SHP77 (cell line): ENCODE measurements around the gene SPATS2.
A peak's percentile ranks its signal among the peaks of the same experiment; 100 is the strongest.

Experiments
- DNase-seq, 2 experiments: peaks; one replicate each; lab custom pipeline; 2025; lab: John Stamatoyannopoulos, UW

Gene SPATS2

DNA sequence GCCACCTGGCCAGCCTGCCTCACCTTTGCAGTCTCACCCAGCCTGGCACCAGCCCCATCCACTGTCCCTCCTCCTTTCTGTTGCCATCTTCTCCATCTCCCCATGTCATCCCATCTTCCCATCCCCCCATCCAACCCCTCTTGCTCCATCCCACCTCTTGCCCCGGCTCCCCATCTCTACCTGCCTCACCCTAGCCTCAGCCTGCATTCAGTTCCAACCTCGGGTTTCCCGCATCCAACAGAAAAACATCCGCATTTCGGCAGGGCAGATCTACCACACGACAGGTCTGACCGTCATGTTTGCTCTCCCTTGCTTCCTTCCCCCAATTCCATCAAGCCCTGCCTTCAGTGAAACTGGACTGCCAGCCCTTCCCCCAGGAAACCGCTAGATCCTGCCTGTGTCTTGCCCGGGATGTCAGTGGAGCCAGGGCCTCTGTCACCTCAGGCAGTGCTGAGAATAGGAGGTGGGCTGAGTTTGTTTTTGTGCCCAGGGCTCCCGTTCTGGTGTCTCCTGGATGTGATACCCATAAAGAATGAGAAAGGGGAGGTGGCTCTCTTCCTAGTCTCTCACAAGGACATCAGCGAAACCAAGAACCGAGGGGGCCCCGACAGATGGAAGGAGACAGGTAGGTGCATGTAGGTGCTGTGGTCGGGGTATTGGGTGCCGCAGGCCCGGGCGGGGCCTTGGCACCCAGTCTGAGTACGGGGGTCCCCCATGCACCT lies 174.0 kb downstream of the SPATS2 start:
- DNase-seq: no peak

DNA sequence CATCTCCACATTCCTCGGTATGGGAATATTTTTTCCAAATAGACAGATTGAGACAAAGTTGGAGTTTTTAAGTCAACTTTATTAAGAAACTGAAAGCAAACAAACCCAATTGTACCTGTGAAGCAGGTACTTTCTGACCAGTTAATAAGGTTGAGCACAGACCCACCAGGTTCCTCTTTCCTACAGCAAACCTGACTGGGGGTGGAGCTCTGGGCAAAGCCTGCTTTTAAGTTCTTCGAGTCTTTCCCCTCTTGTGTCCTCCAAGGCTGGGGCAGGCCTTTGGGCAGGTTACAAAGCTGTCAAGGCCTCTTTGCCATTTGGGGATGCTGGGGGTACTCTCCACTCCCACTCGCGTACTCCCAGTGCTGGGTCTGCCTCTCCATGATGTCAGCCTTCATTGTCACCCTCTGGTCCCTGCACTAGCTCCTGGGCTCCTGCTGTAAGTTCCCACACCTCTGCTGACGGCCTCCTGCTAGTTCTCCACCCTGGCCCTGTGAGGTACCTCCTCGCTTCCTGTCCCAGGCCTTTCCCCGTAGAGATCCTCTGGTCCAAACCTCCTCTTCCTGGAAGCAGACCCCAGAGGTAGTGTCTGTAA lies 174.7 kb downstream of the SPATS2 start:
- no peak for DNase-seq

DNA sequence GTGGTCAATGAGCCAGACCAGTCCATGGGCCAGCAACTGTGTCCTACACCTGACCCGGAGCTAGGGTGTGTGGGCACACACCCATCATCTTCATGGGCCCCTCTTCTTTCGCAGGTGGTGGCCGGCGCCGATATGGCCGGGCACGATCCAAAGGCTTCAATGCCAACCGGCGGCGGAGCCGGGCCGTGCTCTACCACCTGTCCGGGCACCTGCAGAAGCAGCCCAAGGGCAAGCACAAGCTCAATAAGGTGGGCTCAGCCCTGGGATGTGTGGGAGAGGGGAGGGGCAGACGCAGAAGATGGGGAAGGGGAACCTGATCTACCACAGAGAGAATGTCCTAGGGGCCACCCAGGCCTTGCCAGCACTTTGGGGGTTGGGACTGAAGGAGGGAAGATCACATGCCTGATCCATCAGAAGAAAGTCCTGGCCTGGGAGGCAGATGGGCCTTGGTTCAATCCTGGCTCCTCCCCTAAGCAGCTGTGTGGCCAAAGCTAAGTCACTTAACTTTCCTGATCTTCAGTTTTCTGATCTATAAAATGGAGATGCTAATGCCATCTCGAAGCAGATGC lies 175.4 kb downstream of the SPATS2 start:
- DNase-seq: no peak

DNA sequence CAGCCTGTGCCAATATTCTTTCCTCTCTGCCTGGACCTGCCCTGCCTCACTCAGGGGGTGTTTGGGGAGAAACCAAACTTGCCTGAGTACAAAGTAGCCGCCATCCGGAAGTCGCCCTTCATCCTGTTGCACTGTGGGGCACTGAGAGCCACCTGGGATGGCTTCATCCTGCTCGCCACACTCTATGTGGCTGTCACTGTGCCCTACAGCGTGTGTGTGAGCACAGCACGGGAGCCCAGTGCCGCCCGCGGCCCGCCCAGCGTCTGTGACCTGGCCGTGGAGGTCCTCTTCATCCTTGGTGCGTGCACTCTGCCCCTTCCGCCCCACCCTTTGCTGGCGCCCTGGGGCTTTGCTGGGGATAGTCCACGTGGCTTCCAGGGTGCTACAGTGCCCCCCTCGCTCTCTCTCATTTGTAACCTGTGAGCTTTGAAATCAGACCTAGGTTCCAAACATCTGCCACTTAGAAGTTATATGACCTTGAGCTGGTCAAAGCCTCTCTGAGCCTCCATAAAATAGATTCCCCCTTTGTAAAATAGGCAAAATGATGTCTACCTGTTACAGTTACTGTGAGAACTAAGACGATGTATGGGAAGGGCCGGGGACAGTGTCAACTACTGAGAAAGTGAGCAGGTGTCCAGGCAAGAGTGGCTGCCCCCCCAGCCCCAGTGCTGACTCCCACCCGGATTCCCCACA lies 176.1 kb downstream of the SPATS2 start:
- no peak for DNase-seq

DNA sequence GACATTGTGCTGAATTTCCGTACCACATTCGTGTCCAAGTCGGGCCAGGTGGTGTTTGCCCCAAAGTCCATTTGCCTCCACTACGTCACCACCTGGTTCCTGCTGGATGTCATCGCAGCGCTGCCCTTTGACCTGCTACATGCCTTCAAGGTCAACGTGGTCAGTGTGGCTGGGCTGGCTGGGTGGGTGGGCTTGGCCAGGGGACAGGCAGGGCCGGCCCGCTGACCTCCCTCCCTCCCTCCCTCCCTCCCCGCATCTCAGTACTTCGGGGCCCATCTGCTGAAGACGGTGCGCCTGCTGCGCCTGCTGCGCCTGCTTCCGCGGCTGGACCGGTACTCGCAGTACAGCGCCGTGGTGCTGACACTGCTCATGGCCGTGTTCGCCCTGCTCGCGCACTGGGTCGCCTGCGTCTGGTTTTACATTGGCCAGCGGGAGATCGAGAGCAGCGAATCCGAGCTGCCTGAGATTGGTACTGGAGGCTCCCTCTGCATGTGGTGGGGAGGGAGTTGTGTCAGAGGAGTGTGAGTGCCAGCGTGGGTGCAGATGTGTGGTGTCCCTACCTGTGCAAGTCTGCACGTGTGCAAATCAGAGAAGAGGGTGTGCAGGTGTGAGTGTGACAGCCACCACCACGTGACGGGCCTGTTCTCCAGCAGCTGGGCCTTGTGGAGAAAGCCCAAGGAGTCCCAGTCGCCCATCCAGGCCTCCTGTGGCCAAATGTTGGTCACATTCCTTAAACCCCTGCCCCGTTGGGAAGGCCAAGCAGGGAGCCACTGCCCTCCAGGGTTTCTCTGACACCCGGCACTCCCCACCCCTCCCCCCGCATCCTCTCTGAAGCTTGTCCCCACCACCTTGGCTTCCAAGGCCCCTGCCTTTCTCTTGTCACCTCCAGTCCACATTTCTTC lies 176.9 kb downstream of the SPATS2 start:
- DNase-seq: no peak

DNA sequence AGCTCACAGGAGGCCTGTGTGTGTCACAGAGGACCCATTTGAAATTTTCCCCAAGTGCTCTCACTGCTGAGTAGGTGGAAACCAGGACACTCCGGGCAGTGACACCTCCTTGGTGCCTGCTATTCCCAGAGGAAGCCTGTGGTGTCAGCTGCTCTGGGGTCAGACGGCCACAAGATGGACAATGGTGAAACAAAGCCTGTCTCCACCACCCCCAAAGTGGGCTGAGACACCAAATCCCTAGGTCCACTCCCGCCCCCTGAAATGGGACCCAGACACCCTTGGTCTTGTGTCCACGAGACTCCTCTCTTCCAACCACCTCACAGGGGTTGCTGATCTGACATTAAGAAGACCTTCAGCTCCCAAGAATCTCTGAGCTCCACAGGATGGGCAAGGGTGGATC lies 178.6 kb downstream of the SPATS2 start:
- DNase-seq: no peak

DNA sequence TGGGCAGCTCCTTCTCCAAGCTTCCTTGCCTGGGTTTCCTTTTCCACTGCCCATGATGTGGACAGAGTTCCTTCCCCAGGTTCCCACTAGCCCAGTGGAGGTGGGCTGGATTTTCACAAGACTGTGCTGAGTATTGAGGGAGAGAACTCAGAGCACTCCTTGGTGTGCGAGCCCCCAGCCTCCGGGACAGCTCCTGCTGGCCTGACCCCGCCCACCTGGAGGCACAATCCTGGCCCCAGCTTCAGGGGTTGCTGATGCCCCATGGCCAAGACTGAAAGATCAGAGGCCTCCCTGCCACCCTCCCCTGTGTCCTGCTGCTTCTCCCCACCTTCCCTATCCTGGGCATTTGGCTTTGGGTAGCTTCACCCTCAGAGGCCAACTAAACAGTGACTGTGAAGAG lies 179.2 kb downstream of the SPATS2 start:
- DNase-seq: no peak

DNA sequence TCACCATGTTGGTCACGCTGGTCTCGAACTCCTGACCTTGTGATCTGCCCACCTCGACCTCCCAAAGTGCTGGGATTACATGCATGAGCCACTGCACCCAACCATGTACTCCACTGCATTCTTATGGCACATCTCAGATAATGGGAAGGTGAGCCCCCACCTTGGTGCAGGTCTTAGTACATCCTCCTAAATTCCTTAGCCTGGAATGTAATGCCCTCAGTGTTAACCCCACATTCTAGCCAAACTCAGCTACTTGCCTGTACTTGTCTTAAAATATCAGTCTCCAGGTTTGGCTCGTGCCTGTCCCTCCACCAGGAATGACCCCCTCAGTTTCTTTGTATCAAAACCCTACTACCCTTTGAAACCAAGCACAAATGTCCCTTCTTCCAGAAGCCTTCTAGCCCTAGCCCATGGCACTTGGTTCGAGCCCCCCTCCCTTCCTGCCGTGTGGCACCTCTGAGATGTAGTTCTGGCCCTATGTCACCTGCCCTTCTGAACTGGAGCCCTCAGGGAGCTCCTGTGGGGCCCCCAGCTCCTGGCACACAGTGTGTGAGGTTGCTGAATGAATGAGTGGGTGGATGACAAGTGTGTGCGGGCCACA lies 179.9 kb downstream of the SPATS2 start:
- DNase-seq: no peak

DNA sequence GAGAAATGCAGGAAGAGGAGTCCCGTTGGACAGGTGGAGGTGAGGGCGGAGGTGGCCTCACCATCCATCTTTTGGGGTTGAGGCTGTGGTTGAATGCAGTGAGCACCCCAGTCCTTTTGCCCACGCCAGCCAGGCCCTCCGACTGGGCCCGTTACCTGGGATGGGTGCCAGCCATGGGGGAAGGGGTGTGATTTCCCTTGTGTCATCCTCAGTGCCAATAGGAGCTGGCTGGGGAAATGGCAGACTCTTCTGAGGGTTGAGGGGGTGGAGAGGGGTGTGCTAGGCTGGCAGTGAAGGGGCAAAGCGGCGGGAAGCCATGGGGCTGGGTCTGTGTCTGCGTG lies 181.2 kb downstream of the SPATS2 start:
- DNase-seq: no peak

DNA sequence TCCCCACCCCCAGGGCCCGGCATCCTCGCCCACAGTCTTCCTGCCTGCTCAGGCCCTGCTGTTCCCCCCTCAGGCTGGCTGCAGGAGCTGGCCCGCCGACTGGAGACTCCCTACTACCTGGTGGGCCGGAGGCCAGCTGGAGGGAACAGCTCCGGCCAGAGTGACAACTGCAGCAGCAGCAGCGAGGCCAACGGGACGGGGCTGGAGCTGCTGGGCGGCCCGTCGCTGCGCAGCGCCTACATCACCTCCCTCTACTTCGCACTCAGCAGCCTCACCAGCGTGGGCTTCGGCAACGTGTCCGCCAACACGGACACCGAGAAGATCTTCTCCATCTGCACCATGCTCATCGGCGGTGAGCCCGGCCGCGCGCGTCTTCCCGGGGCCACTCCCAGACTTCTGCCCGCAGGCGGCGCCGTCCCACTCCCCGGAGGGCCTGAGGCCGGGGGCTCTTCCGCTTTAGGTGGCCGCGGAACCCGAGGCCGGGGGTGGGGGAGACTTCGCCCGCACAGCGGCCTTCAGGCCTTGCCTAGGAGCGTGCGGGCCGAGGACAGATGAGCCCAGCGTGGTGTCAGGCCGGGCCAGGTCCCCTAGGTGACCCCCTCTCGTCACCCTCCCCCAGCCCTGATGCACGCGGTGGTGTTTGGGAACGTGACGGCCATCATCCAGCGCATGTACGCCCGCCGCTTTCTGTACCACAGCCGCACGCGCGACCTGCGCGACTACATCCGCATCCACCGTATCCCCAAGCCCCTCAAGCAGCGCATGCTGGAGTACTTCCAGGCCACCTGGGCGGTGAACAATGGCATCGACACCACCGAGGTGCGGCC lies 181.8 kb downstream of the SPATS2 start:
- DNase-seq: no peak

DNA sequence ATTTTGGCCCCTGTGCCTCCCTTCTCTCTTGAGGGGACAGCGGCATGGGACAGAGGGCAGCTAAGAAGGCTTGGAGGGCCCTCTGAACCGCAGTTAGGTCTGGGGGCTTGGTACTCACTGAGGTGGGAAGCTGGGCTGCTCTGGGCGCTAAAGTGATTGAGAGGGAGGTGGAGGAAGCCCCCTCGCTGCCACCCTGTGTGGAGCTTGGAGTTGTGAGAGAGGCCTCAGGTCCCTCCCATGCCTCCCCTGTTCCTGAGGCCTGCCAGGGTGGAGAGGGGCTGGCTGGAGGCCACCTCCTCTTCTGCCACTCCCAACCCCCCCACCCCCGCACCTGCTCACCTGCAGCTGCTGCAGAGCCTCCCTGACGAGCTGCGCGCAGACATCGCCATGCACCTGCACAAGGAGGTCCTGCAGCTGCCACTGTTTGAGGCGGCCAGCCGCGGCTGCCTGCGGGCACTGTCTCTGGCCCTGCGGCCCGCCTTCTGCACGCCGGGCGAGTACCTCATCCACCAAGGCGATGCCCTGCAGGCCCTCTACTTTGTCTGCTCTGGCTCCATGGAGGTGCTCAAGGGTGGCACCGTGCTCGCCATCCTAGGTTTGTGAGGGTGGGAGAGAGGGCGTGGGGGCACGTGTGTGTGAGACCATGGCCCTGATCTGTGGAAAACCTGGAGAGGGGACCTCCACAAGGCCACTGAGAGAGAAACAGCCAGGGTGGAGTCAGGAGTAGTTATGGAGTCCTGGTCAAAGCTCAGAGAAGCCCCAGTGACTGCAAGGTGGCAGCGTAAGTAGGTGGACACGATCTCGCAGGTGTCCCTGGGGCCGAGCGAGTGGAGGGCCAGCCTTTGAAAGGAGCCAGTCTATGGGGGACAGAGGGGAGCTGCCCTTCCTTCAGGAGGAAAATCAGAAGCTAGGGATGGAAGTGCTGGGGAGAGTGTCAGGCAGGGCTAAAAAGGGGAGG lies 182.8 kb downstream of the SPATS2 start:
- peak; percentile 61 to 88 for DNase-seq

DNA sequence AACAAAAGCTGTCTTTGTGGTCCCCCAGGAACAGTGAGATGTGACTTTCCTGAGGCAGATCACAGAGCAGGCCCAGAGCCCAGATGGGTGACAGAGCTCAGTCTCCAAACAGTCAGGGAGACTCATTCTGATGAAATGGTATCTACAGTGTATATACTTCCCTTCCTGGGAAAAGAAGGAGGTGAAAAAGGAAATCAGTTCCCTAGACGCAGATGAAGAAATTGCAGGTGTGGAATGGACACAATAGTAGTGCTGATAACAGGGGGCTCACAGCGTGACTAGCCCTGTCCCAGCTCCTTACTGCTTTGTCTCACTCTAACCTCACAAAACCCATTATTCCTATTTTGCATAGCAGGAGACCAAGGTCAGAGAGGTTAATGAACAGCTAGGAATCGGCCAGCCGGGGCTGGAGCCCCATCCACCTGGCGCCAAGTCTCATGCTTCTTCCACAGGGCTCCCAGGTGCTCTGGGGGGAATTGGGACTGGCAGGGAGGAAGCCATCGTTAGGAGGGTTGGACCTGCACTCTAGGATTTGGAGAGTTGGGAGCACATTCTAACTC lies 183.5 kb downstream of the SPATS2 start:
- DNase-seq: no peak

DNA sequence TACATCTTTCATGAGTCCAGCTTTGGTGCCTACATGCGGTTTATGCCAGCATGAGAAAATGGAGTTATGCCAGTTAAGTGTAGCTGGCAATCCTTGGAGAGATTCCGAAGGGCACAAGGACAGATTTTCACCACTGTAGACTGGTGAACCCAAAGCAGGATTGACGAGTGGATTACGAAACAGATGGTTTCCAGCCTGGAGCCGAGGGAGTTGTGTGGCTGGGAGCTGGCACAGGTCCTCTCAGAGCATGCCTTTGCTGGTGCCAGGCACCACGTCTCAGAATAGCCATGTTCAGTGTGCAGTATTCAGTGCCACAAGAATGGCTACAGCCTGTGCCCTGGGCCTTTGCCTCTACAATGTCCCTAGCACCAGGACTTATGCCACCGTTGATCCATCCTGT lies 184.8 kb downstream of the SPATS2 start:
- no peak for DNase-seq

DNA sequence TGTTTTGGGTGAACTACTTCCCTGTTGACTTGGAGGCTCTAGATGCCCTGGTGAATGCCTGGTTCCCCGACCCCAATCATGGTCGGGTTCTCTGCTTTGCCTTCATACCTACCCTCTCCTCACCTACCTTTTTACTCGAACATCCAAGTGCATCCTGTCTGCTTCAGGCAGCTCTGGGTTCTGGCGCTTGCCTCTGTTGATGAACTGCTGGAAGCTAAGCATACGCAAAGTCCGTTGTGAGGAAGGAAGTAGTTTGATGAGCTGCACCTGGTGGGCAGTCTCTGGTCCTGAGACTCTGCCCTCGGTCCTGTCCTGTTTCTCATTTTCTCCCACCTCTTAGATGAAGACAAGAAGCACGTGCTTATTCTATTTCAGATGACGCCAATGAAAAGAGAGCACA lies 185.2 kb downstream of the SPATS2 start:
- DNase-seq: no peak

DNA sequence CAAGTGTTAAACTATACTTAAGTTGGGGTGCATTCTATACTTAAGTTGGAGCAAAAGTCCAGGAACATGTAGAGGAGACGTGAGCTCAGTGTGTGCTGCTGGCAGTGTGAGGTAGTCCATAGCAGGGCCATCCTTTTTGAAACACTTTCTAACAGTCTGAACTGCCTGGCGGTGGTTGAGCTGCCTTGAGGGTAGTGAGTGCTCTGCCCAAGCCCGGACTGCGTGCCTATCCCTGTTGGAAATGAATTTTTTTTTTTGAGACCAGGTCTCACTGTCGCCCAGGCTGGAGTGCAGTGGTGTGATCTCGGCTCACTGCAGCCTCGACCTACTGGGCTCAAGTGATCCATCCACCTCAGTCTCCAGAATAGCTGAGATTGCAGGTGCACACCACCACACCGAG lies 185.6 kb downstream of the SPATS2 start:
- DNase-seq: no peak

DNA sequence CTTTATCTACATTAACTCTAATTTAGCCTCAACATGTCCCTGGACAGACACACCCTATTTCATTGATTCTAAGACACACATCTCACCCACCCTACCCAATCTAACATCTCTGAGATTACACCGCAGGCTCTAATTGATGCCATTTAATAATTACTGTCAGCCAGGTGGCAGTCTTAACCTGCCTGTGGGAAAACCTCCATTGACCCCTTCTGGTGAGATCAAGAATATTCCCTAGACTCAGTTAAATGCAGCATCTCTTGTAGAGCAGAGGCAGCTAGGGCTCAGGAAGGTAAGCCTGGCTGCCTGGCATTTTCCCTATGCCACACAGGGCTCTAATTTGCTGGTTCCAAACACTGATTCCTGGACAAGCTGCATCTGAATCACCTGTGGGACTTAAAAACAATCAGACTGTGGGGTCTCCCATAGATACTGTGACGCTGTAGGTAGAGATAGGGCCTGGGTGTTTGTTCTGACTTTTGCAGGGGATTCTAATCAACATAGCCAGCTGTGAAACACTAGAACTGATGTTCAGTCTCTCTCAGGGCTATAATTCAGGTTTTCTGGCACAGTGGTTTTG lies 186.3 kb downstream of the SPATS2 start:
- DNase-seq: peak; percentile 50 to 58

DNA sequence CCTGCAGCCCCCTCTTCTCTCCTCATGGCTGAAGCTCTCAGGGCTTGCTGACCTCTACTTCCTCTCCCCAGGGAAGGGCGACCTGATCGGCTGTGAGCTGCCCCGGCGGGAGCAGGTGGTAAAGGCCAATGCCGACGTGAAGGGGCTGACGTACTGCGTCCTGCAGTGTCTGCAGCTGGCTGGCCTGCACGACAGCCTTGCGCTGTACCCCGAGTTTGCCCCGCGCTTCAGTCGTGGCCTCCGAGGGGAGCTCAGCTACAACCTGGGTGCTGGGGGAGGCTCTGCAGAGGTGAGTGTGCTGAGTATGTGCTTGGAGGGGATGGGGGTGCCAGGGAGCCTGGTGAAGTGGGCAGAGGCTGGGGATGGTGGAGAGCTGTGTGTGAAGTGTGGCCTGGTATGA lies 187.0 kb downstream of the SPATS2 start:
- DNase-seq: peak; percentile 15 to 55

DNA sequence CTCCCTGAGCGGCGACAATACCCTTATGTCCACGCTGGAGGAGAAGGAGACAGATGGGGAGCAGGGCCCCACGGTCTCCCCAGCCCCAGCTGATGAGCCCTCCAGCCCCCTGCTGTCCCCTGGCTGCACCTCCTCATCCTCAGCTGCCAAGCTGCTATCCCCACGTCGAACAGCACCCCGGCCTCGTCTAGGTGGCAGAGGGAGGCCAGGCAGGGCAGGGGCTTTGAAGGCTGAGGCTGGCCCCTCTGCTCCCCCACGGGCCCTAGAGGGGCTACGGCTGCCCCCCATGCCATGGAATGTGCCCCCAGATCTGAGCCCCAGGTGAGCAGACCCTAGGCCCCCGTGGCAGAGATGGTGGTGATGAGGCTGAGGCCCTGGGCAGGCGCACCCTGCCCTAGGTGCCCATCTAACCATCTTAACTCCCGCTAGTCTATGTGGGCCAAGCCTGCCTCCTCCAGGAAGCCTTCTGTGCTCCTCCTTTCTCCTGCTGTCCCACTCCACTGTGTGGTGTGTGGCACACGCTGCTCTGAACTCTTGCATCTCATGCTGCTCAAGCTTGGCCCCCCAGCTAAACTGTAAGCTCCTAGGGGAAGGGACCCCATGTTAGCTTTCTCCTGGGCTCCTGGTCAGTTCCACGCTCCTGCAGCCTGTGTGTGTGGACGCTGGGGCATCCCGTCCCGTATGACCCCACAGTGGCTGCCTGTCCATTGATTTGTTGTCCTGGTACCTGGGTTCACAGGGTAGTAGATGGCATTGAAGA lies 188.5 kb downstream of the SPATS2 start:
- DNase-seq: no peak
